HCT116 (cell line): Measurements from ENCODE around the gene BCAS4. TPM values are rescaled to one million over a fixed set of nuclear protein-coding genes. Genes with fewer than 3 reads are reported as not detected.
A peak's percentile ranks its signal among the peaks of the same experiment; 100 is the strongest.

Experiments
- ATAC-seq: fragments of 200-7000 bp; cut with Tn5 transposase; 2 replicates; pipeline ENCODE4 v1.9.1; 2020; ENCODE audit warnings: mild to moderate bottlenecking, moderate library complexity
- BruUV-seq: library from RNA; stranded (reverse); fragments of 400-500 nt; replicated peaks from 2 replicates; lab custom pipeline; 2021; lab: Mats Ljungman, UMichigan
- CTCF ChIA-PET: fragments of 300-600 bp; sonication (Branson Sonifier 250); formaldehyde crosslinking; loops from one replicate; lab custom pipeline; 2021; ENCODE audit warnings: antibody characterized with exemption; lab: Charles Lee
- POLR2A ChIA-PET: fragments of 300-600, 350-600 bp; sonication (Branson Sonifier 250); formaldehyde crosslinking; loops from one replicate; lab custom pipeline; 2021; ENCODE audit warnings: antibody characterized with exemption; lab: Charles Lee
- RAD21 ChIA-PET, 2 experiments: fragments of 300-600 bp; sonication (Branson Sonifier 250); formaldehyde crosslinking; loops; one replicate each; lab custom pipeline; 2023; ENCODE audit warnings: low total read pairs in 2 of 2; ENCODE audit not compliant: uncharacterized antibody in 2 of 2, unreplicated experiment in 2 of 2, low non-redundant PET in 1 of 2; lab: Charles Lee
- DNase-seq: peaks from one replicate; pipeline ENCODE4 v3.0.0-alpha.2; 2010; ENCODE audit warnings: low read depth, low spot score
- H2AFZ ChIP-seq: fragments of 200-600 bp; shearing (Covaris generic), sonication (generic); 2 replicates; pipeline ENCODE4 v1.6.1; 2017; ENCODE audit warnings: low read depth, mixed run types, mixed read lengths, antibody characterized with exemption, low read length; ENCODE audit not compliant: poor library complexity, severe bottlenecking
- H3K27ac ChIP-seq: 2 replicates; pipeline ENCODE4 v1.5.1; 2012; ENCODE audit warnings: low read depth, low read length
- H3K27me3 ChIP-seq: fragments of 200-600 bp; sonication (generic); 2 replicates; pipeline ENCODE4 v1.6.1; 2016; ENCODE audit warnings: mixed run types, low read length, mixed read lengths; ENCODE audit not compliant: insufficient read depth
- H3K36me3 ChIP-seq, 2 experiments: fragments of 200-500 bp in 1 of 2; fragments of 200-600 bp in 1 of 2; sonication (Bioruptor generic) in 1 of 2; sonication (generic) in 1 of 2; 2 replicates each; pipeline versions ENCODE4 v1.5.1 to v1.6.1; 2014 to 2016; ENCODE audit warnings: low read length in 2 of 2, inconsistent platforms in 1 of 2, mixed read lengths in 1 of 2, mixed run types in 1 of 2; ENCODE audit not compliant: insufficient read depth in 2 of 2, control insufficient read depth in 1 of 2
- H3K4me1 ChIP-seq, 2 experiments: fragments of 200-600 bp in 1 of 2; sonication (generic) in 1 of 2; 2 replicates each; pipeline versions ENCODE4 v1.5.1 to v1.6.1; 2012 to 2017; ENCODE audit warnings: low read length in 2 of 2, inconsistent platforms in 1 of 2, mild to moderate bottlenecking in 1 of 2, mixed read lengths in 1 of 2, mixed run types in 1 of 2, moderate library complexity in 1 of 2; ENCODE audit not compliant: insufficient read depth in 2 of 2, control insufficient read depth in 1 of 2
- H3K4me2 ChIP-seq: fragments of 200-600 bp; sonication (generic); 2 replicates; pipeline ENCODE4 v1.6.1; 2017; ENCODE audit warnings: mixed run types, low read length, mixed read lengths
- H3K4me3 ChIP-seq, 2 experiments: fragments of 200-600 bp in 1 of 2; sonication (generic) in 1 of 2; replicated peaks in 1 of 2; 2 replicates each; pipeline ENCODE4 v1.5.1; 2011 to 2016; ENCODE audit warnings: low read length in 2 of 2, control low read depth in 1 of 2, low read depth in 1 of 2, mild to moderate bottlenecking in 1 of 2, mixed read lengths in 1 of 2, mixed run types in 1 of 2
- H3K79me2 ChIP-seq: fragments of 200-600 bp; sonication (generic); 2 replicates; pipeline ENCODE4 v1.6.1; 2017; ENCODE audit warnings: mild to moderate bottlenecking, mixed run types, low read length, moderate library complexity, mixed read lengths; ENCODE audit not compliant: insufficient read depth
- H3K9ac ChIP-seq: fragments of 200-600 bp; sonication (generic); 2 replicates; pipeline ENCODE4 v1.6.1; 2016; ENCODE audit warnings: low read length, mixed read lengths
- H3K9me2 ChIP-seq: fragments of 200-600 bp; sonication (generic), shearing (Covaris generic); 2 replicates; pipeline ENCODE4 v1.6.1; 2017; ENCODE audit warnings: mixed run types, mild to moderate bottlenecking, moderate library complexity; ENCODE audit not compliant: insufficient read depth
- H3K9me3 ChIP-seq, 2 experiments: fragments of 200-500 bp in 1 of 2; fragments of 200-600 bp in 1 of 2; sonication (Bioruptor generic) in 1 of 2; sonication (generic) in 1 of 2; 2 replicates each; pipeline ENCODE4 v1.6.1; 2014 to 2017; ENCODE audit warnings: low read length in 2 of 2, mixed read lengths in 2 of 2, inconsistent platforms in 1 of 2, low read depth in 1 of 2, mild to moderate bottlenecking in 1 of 2, mixed run types in 1 of 2, moderate library complexity in 1 of 2; ENCODE audit not compliant: control insufficient read depth in 1 of 2, insufficient read depth in 1 of 2
- H4K20me1 ChIP-seq: fragments of 200-600 bp; sonication (generic), shearing (Covaris generic); 2 replicates; pipeline ENCODE4 v1.6.1; 2017; ENCODE audit warnings: mixed run types, mild to moderate bottlenecking, moderate library complexity; ENCODE audit not compliant: insufficient read depth
- CBX3 ChIP-seq: IDR thresholded peaks from 2 replicates; pipeline ENCODE4 v1.6.1; 2012; ENCODE audit warnings: low read depth
- CEBPB ChIP-seq: IDR thresholded peaks from 2 replicates; pipeline ENCODE4 v1.6.1; 2012; ENCODE audit warnings: low read depth
- ELF1 ChIP-seq: IDR thresholded peaks from 2 replicates; pipeline ENCODE4 v1.6.1; 2012; ENCODE audit warnings: low read depth, borderline replicate concordance
- EZH2 ChIP-seq: fragments of 200-600 bp; sonication (generic); IDR thresholded peaks from 2 replicates; pipeline ENCODE4 v1.6.1; 2017; ENCODE audit warnings: antibody characterized with exemption, mixed run types
- EZH2phosphoT487 ChIP-seq: fragments of 200-600 bp; IDR thresholded peaks from 2 replicates; pipeline ENCODE4 v1.6.1; 2018; ENCODE audit warnings: antibody characterized with exemption, borderline replicate concordance
- MAX ChIP-seq: IDR thresholded peaks from 2 replicates; pipeline ENCODE4 v1.6.1; 2012
- POLR2A ChIP-seq: IDR thresholded peaks from 2 replicates; pipeline ENCODE4 v1.7.0; 2011; ENCODE audit warnings: borderline replicate concordance; ENCODE audit not compliant: insufficient read depth, insufficient read length; ENCODE audit errors: extremely low read depth
- POLR2AphosphoS5 ChIP-seq: IDR thresholded peaks from 2 replicates; pipeline ENCODE4 v1.6.1; 2011; ENCODE audit warnings: mild to moderate bottlenecking, low read depth, low read length, moderate library complexity
- RAD21 ChIP-seq: IDR thresholded peaks from 2 replicates; pipeline ENCODE4 v1.6.1; 2012; ENCODE audit warnings: low read depth, mild to moderate bottlenecking
- SIN3A ChIP-seq: IDR thresholded peaks from 2 replicates; pipeline ENCODE4 v1.6.1; 2012; ENCODE audit warnings: low read depth
- SRF ChIP-seq: IDR thresholded peaks from 2 replicates; pipeline ENCODE4 v1.6.1; 2012; ENCODE audit warnings: low read depth
- TCF7L2 ChIP-seq: IDR thresholded peaks from 2 replicates; pipeline ENCODE4 v1.7.0; 2011; ENCODE audit warnings: borderline replicate concordance, inconsistent platforms; ENCODE audit not compliant: insufficient read depth, insufficient read length; ENCODE audit errors: extremely low read depth
- ZNF274 ChIP-seq: fragments of 200-500 bp; sonication (Bioruptor generic); IDR thresholded peaks from 2 replicates; pipeline ENCODE4 v1.6.1; 2014; ENCODE audit warnings: mild to moderate bottlenecking, low read depth, low read length, inconsistent platforms
- intact Hi-C: fragments of 100-400 bp; cut with micrococcal nuclease; formaldehyde crosslinking; loops from 2 replicates; pipeline ENCODE4 v1.10.0; 2022
- total RNA-seq: library from RNA; stranded (reverse); gene quantifications from one replicate; pipeline ENCODE4 v1.2.1, GENCODE V29; 2021; ENCODE audit not compliant: unreplicated experiment

Gene BCAS4
- total RNA-seq, 1 experiment from 2014 or later: 18.9 TPM

- no peak for TF ChIP-seq CBX3
- TF ChIP-seq TCF7L2: no peak
- TF ChIP-seq SIN3A: no peak
- TF ChIP-seq EZH2phosphoT487: no peak
- no peak for TF ChIP-seq POLR2A
- no peak for TF ChIP-seq ZNF274
- TF ChIP-seq RAD21: no peak
- TF ChIP-seq EZH2: no peak
- TF ChIP-seq SRF: no peak
- TF ChIP-seq ELF1: no peak
- TF ChIP-seq CEBPB: no peak
- no peak for TF ChIP-seq MAX
- ATAC-seq (no peak), DNase-seq (no peak)
- intact Hi-C loops: no loop called here
- Histone ChIP-seq H3K27me3 (no peaks in the 10 kb centered on the region), H3K9me2 (no peaks in the 10 kb centered on the region), H3K9me3 (no peaks in the 10 kb centered on the region), H3K36me3 (0 out of 4 replicates have a peak, but pooled peaks cover 0 to 2% of the 10 kb centered on the region in 2 experiments), H3K79me2 (no peaks in the 10 kb centered on the region), H3K4me2 (no peak overlapping the region), H3K27ac (no peak overlapping the region), H3K4me1 (no peaks in the 10 kb centered on the region), H2AFZ (no peak overlapping the region), H4K20me1 (no peaks in the 10 kb centered on the region; the same call in 1 of the 2 replicates), H3K9ac (no peak overlapping the region), H3K4me3 (no peak overlapping the region)
- no TSS peak for BruUV-seq
- ChIA-PET RAD21 (no interaction called here), POLR2A (no interaction called here), CTCF (no interaction called here)
Observed at GRCh38 chr20:50883856-50884255, 89.0 kb downstream of the BCAS4 start.

GRCh38 chr20:50885068-50885467 lies 90.2 kb downstream of the BCAS4 start:
- ChIA-PET RAD21 (no interaction called here), CTCF (no interaction called here), POLR2A (interaction anchor here (0.5 kb wide), 1 partner anchor 43 kb away, joined by 3 read pairs; no protein-coding TSS in a partner anchor)
- Histone ChIP-seq H3K9me3 (no peaks in the 10 kb centered on the region), H3K9me2 (no peaks in the 10 kb centered on the region), H3K4me3 (no peak overlapping the region), H2AFZ (no peak overlapping the region), H3K79me2 (peaks cover 7% of the 10 kb centered on the region; the same call in 1 of the 2 replicates), H3K27ac (no peak overlapping the region), H3K27me3 (no peaks in the 10 kb centered on the region), H4K20me1 (no peaks in the 10 kb centered on the region; the same call in 1 of the 2 replicates), H3K4me2 (no peak overlapping the region), H3K4me1 (no peaks in the 10 kb centered on the region), H3K36me3 (peaks cover 5 to 11% of the 10 kb centered on the region in 2 experiments; a peak in 3 of 4 replicates), H3K9ac (no peak overlapping the region)
- TF ChIP-seq SRF (no peak), POLR2AphosphoS5 (peak; percentile 26; the same call in 1 of the 2 replicates)
- no TSS peak for BruUV-seq
- no peak for DNase-seq
- intact Hi-C loops: no loop called here
- ATAC-seq: no peak
